ENCODE data around the gene MYO1E.

MYO1E gene

DNA sequence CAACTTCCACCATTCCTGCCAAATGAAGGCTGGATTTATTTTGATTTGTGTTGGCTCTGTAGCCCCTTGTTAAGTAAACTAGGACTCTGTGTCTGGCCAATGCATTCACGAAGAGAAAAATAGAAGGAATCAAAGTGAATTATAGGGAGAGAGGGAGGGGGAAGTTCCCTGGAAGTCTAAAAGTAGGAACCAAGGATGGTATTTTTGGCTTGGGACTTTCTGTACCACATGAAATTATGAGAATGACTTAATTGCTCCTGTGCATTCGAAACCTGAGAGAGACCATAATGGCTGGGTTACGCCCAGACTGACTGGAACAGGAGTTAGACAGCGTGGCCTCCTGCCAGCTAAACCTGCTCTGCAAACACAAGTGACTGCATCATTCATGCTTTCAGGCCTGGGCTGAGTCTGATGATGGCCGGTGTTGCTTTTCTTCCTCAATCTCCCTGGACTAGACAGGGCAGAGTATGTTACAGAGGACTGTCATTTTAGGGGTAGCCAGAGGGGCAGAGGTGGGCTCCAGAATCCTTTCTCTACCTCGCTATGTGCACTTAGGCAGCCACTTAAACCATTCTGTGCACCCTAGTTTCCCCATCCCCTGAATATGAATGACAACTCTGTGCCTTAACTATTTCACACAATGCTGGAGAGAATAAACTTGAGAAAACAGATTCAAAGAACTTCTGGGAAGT is 58.9 kb downstream of the MYO1E start:
- DNase-seq (ENCODE audit: low read depth, low spot score), result no peak
- no peak overlapping the region for H3K9ac ChIP-seq (ENCODE audit: insufficient read length)

DNA sequence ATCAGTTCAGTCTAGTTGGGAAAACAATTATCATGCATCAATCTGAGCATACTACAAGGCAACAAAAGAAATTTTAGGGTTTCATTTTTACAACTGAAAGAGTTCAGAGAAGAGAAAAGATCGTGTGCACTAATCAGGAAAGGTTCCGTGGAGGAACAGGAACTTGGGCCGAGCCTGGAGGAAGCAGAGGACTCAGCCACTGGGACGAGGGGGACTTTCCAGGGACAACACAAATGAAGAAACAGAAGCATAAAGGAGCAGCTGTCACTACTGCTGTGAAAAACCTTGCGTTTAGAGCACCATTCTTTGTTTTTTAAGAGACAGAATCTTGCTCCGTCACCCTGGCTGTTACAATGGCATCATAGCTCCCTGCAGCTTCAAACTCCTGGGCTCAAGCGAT is 60.5 kb downstream of the MYO1E start:
- Histone ChIP-seq H3K9me3 (ENCODE audit: low read depth, low read length) (no peaks in the 10 kb centered on the region), H3K27ac (no peak overlapping the region), H3K9ac (ENCODE audit: insufficient read length) (no peak overlapping the region), H3K36me3 (ENCODE audit: insufficient read depth, low read length) (no peaks in the 10 kb centered on the region), H3K4me3 (no peak overlapping the region)
- TF ChIP-seq FOXP2 (optimal IDR thresholded peaks at IDR 0.05; ENCODE audit: control extremely low read depth, extremely low read length, insufficient read depth) (no peak), EZH2 (IDR thresholded peaks at IDR 0.05) (no peak), POLR2AphosphoS5 (IDR thresholded peaks at IDR 0.05; ENCODE audit: borderline replicate concordance, low read depth, low read length) (no peak)
- DNase-seq (ENCODE audit: low read depth, low spot score), result no peak

More for the DNA sequence above, 58.9 kb downstream of the MYO1E start:
- H3K4me3 ChIP-seq, result no peak overlapping the region
- H3K36me3 ChIP-seq (ENCODE audit: insufficient read depth, low read length), result no peaks in the 10 kb centered on the region
- H3K27ac ChIP-seq, result no peak overlapping the region
- TF ChIP-seq EZH2 (IDR thresholded peaks at IDR 0.05), result no peak
- TF ChIP-seq POLR2AphosphoS5 (IDR thresholded peaks at IDR 0.05; ENCODE audit: borderline replicate concordance, low read depth, low read length), result no peak
- no peak for TF ChIP-seq FOXP2 (optimal IDR thresholded peaks at IDR 0.05; ENCODE audit: control extremely low read depth, extremely low read length, insufficient read depth)
- H3K9me3 ChIP-seq (ENCODE audit: low read depth, low read length), result no peaks in the 10 kb centered on the region

DNA sequence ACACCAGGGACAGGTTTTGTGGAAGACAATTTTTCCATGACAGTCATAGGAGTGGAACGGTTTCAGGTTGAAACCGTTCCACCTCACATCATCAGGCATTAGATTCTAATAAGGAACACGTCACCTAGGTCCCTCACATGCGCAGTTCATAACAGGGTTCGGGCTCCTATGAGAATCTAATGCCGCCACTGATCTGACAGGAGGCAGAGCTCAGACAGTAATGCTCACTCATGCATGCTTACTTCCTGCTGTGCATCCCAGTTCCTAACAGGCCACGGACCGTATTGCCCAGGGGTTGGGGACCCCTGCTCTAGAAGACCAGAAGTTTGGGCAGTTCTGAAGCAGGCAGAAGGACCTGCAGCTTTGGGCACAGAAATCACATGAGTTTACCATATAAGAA is 61.5 kb downstream of the MYO1E start:
- TF ChIP-seq FOXP2 (optimal IDR thresholded peaks at IDR 0.05; ENCODE audit: control extremely low read depth, extremely low read length, insufficient read depth), result no peak
- TF ChIP-seq POLR2AphosphoS5 (IDR thresholded peaks at IDR 0.05; ENCODE audit: borderline replicate concordance, low read depth, low read length), result no peak
- TF ChIP-seq EZH2 (IDR thresholded peaks at IDR 0.05), result no peak
- DNase-seq (ENCODE audit: low read depth, low spot score), result no peak
- no peak overlapping the region for H3K4me3 ChIP-seq
- H3K9ac ChIP-seq (ENCODE audit: insufficient read length), result no peak overlapping the region
- no peaks in the 10 kb centered on the region for H3K36me3 ChIP-seq (ENCODE audit: insufficient read depth, low read length)
- no peak overlapping the region for H3K27ac ChIP-seq
- H3K9me3 ChIP-seq (ENCODE audit: low read depth, low read length), result no peaks in the 10 kb centered on the region

GRCh38 chr15:59309405-59309804 is 63.3 kb downstream of the MYO1E start:
- DNase-seq (ENCODE audit: low read depth, low spot score), result no peak
- no peak overlapping the region for H3K9ac ChIP-seq (ENCODE audit: insufficient read length)
- TF ChIP-seq POLR2AphosphoS5 (IDR thresholded peaks at IDR 0.05; ENCODE audit: borderline replicate concordance, low read depth, low read length) (no peak), FOXP2 (optimal IDR thresholded peaks at IDR 0.05; ENCODE audit: control extremely low read depth, extremely low read length, insufficient read depth) (no peak), EZH2 (IDR thresholded peaks at IDR 0.05) (no peak)

GRCh38 chr15:59307165-59307537 is 65.5 kb downstream of the MYO1E start:
- DNase-seq (ENCODE audit: low read depth, low spot score), result no peak
- H3K4me3 ChIP-seq, result no peak overlapping the region
- no peaks in the 10 kb centered on the region for H3K9me3 ChIP-seq (ENCODE audit: low read depth, low read length)
- no peak overlapping the region for H3K27ac ChIP-seq
- no peak overlapping the region for H3K9ac ChIP-seq (ENCODE audit: insufficient read length)
- TF ChIP-seq POLR2AphosphoS5 (IDR thresholded peaks at IDR 0.05; ENCODE audit: borderline replicate concordance, low read depth, low read length) (no peak), EZH2 (IDR thresholded peaks at IDR 0.05) (no peak), FOXP2 (optimal IDR thresholded peaks at IDR 0.05; ENCODE audit: control extremely low read depth, extremely low read length, insufficient read depth) (no peak)
- H3K36me3 ChIP-seq (ENCODE audit: insufficient read depth, low read length), result no peaks in the 10 kb centered on the region

More at GRCh38 chr15:59309405-59309804, 63.3 kb downstream of the MYO1E start:
- Histone ChIP-seq H3K9me3 (ENCODE audit: low read depth, low read length) (no peaks in the 10 kb centered on the region), H3K4me3 (no peak overlapping the region), H3K27ac (no peak overlapping the region), H3K36me3 (ENCODE audit: insufficient read depth, low read length) (no peaks in the 10 kb centered on the region)

GRCh38 chr15:59306520-59307164 is 66.0 kb downstream of the MYO1E start:
- no peaks in the 10 kb centered on the region for H3K9me3 ChIP-seq (ENCODE audit: low read depth, low read length)
- H3K4me3 ChIP-seq, result no peak overlapping the region
- H3K36me3 ChIP-seq (ENCODE audit: insufficient read depth, low read length), result no peaks in the 10 kb centered on the region
- no peak for DNase-seq (ENCODE audit: low read depth, low spot score)
- TF ChIP-seq POLR2AphosphoS5 (IDR thresholded peaks at IDR 0.05; ENCODE audit: borderline replicate concordance, low read depth, low read length) (no peak), EZH2 (IDR thresholded peaks at IDR 0.05) (no peak), FOXP2 (optimal IDR thresholded peaks at IDR 0.05; ENCODE audit: control extremely low read depth, extremely low read length, insufficient read depth) (no peak)
- H3K27ac ChIP-seq, result no peak overlapping the region
- no peak overlapping the region for H3K9ac ChIP-seq (ENCODE audit: insufficient read length)

- TF ChIP-seq POLR2AphosphoS5 (IDR thresholded peaks at IDR 0.05; ENCODE audit: borderline replicate concordance, low read depth, low read length) (no peak), FOXP2 (optimal IDR thresholded peaks at IDR 0.05; ENCODE audit: control extremely low read depth, extremely low read length, insufficient read depth) (no peak), EZH2 (IDR thresholded peaks at IDR 0.05) (no peak)
- no peak overlapping the region for H3K9ac ChIP-seq (ENCODE audit: insufficient read length)
- no peak overlapping the region for H3K4me3 ChIP-seq
- no peaks in the 10 kb centered on the region for H3K36me3 ChIP-seq (ENCODE audit: insufficient read depth, low read length)
- no peak overlapping the region for H3K27ac ChIP-seq
- H3K9me3 ChIP-seq (ENCODE audit: low read depth, low read length), result no peaks in the 10 kb centered on the region
- DNase-seq (ENCODE audit: low read depth, low spot score), result no peak
Measured at GRCh38 chr15:59304807-59305206, 67.9 kb downstream of the MYO1E start.

- TF ChIP-seq FOXP2 (optimal IDR thresholded peaks at IDR 0.05; ENCODE audit: control extremely low read depth, extremely low read length, insufficient read depth), result no peak
- no peak for TF ChIP-seq EZH2 (IDR thresholded peaks at IDR 0.05)
- TF ChIP-seq POLR2AphosphoS5 (IDR thresholded peaks at IDR 0.05; ENCODE audit: borderline replicate concordance, low read depth, low read length), result no peak
- no peak overlapping the region for H3K4me3 ChIP-seq
- no peaks in the 10 kb centered on the region for H3K36me3 ChIP-seq (ENCODE audit: insufficient read depth, low read length)
- no peaks in the 10 kb centered on the region for H3K9me3 ChIP-seq (ENCODE audit: low read depth, low read length)
- no peak overlapping the region for H3K27ac ChIP-seq
- no peak overlapping the region for H3K9ac ChIP-seq (ENCODE audit: insufficient read length)
- no peak for DNase-seq (ENCODE audit: low read depth, low spot score)
Measured at GRCh38 chr15:59304034-59304795, 68.5 kb downstream of the MYO1E start.
